Fibroblast of the aortic adventitia (primary cell): ENCODE measurements around the gene CDC42BPG. TPM values are rescaled to one million over a fixed set of nuclear protein-coding genes. Genes with fewer than 3 reads are reported as not detected.

Source experiments
- DNase-seq: peaks from one replicate; pipeline ENCODE4 v3.0.0-alpha.2; 2010; ENCODE audit warnings: low read depth
- H3K4me3 ChIP-seq: 2 replicates; pipeline ENCODE4 v1.5.1; 2011; ENCODE audit warnings: low read depth, mild to moderate bottlenecking, control low read depth, low read length, moderate library complexity
- total RNA-seq: library from RNA; depleted of rRNA; stranded (reverse); fragments of >200 nt; gene quantifications from 2 replicates; pipeline ENCODE4 v1.2.3, GENCODE V29; 2012; ENCODE audit warnings: low replicate concordance
- TF ChIP-seq, protein P1 (sequence below): IDR thresholded peaks from 2 replicates; pipeline ENCODE4 v1.5.1; 2011; ENCODE audit warnings: mild to moderate bottlenecking, low read length, control low read depth, inconsistent platforms; ENCODE audit not compliant: insufficient read depth

CDC42BPG gene
- total RNA-seq, 1 donor: 0.09 TPM

DNA sequence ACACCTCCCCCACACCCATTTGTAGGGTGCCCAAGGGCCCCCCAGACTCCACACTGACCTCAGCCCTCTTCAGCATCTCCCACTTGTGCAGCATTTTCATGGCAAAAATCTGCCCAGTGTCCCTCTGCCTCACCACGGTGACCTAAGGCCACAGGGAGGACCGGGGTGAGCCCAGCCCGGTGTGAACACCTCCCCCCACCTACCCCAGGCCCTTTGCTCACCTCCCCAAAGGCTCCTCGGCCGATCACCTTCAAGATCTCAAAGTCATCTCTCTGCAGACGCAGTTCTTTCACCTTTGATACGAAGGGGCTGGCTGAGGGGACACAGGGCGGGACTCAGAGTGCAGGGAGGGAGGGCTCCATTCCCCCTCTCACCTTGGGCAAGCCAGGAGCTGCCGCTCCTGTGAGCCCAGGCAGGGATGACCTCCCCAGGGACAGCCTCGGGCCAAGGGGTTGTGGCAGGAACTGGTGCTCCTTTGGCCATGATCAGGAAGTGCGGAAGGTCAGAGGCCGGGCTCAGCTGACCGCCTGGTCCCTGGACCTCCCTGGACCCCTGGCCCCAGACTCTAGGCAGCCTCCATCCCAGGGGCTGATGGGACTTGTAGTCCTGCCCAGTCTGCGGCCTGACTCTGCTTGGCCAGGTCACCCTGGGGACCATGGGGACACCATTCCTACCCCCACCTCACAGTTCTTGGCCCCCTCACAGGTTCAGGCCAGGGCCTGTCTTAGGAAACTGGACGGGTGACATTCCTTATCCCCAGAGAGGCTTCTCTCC lies 2.7 kb downstream of the CDC42BPG start:
- no peak overlapping the region for H3K4me3 ChIP-seq
- no peak for DNase-seq
- TF ChIP-seq, protein P1, sequence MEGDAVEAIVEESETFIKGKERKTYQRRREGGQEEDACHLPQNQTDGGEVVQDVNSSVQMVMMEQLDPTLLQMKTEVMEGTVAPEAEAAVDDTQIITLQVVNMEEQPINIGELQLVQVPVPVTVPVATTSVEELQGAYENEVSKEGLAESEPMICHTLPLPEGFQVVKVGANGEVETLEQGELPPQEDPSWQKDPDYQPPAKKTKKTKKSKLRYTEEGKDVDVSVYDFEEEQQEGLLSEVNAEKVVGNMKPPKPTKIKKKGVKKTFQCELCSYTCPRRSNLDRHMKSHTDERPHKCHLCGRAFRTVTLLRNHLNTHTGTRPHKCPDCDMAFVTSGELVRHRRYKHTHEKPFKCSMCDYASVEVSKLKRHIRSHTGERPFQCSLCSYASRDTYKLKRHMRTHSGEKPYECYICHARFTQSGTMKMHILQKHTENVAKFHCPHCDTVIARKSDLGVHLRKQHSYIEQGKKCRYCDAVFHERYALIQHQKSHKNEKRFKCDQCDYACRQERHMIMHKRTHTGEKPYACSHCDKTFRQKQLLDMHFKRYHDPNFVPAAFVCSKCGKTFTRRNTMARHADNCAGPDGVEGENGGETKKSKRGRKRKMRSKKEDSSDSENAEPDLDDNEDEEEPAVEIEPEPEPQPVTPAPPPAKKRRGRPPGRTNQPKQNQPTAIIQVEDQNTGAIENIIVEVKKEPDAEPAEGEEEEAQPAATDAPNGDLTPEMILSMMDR: no peak

DNA sequence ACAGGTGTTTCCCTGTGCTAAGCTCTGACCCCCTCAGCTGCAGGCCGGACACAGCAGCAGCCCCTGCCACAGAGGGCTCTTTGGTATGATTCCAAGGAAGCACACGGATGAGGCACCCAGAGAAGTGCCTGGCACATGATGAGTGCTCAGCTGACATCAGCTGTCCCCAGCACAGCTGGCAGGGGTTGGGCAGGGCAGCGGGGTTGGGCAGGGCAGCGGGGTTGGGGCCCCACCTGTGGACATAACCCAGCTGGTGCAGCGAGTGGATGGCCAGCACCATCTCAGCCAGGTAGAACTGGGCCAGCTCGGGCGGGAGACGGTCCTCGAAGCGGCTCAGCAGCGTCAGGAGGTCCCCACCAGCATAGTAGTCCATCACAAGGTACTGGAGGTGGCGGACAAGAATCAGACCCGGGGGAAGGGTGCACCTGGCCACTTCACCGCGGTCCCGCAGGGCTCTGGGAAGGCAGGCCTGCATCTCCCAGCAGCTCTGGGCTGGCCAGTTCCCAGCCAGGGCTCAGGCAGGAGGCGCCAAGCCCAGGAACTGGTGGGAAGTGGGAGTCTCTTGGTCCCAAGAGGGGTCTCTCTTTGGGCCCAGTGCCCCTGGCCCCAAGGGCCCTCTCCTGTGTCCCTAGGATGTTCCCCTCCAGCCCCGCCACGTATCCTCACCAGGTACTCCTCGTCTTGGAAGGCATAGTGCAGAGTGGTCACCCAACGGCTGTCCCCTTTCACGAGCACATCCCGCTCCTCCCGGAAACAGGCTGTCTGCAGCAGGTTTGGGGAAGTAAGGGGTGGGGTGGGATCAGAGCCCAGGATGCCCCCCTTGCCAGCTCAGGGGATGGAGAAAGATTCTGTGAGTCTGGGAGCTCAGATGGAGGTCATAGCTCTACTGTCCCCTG lies 4.3 kb downstream of the CDC42BPG start:
- TF ChIP-seq, protein P1: no peak
- no peak for DNase-seq
- H3K4me3 ChIP-seq: no peak overlapping the region

DNA sequence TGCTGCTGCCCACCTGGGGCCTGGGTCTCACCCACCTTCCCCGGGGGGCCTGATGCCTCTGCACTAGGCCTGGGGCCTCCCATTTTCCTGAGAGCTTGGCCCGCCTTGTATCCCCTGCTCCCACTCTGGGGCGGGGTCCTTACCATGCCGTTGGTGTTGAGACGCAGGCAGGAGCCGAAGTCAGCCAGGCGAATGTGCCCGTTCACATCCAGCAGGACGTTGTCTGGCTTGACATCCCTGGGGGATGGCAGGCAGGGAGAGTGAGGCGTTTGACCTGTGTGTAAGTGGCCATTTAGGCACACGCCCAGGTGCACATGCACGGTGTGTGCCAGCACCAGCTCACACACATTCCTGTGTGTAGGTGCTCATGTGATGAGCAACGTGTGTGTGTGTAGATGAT lies 5.1 kb downstream of the CDC42BPG start:
- no peak overlapping the region for H3K4me3 ChIP-seq
- no peak for DNase-seq
- TF ChIP-seq, protein P1: no peak

DNA sequence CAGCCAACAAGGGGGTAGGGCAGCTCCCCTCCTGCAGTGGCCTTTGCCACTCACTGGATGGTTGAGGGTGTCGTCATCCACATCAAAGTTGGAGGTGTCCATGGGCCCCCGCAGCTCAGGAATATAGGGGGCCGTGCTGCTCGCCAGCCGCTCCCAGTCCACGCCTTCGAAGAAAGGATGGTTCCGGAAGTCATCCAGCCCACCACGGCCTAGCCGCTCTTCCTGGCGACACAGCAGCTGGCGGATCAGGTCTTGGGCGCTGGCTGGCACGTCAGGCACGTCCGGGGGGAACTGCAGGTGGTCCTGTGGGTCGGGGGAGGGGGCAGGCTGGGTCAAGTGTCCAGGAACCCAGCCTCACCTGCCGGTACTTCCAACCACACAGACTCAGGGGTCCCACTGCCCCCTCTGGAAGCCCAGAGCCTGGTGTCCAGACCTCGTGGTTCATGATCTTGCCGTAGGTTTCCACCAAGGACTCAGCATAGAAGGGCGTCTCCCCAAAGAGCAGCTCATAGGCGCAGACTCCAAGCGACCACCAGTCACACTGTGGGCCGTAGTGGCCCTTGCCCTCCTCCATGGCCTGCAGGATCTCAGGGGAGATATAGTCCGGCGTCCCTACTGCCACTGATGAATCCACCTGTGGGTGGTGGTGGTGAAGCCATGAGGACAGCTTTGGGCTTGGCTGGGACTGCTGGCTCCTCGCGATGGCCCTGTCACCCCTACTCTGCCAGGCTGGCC lies 5.7 kb downstream of the CDC42BPG start:
- TF ChIP-seq, protein P1: no peak
- H3K4me3 ChIP-seq: no peak overlapping the region
- no peak for DNase-seq

DNA sequence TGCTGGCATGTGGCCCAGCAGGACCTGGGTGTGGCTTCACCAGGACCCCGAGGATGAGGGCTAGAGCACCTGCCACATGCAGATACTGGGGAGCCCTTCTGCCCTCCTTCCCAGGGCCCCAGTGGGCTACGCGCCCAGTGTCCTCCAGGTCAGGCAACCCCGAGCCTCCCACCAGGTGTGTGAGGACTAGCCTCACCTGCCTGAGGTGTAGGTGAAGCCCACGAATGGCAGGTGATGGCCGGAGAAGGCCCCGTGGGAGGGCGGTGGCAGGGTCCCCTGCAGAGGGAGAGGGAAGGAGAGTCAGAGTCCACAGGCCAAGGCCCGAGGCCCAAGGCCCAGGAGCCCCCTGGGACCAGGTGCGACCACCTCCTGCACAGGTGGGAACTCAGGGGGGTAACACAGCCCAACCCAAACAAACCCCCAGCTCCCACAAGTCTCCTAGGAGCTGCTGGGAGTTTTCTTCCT lies 6.5 kb downstream of the CDC42BPG start:
- no peak for DNase-seq
- TF ChIP-seq, protein P1: no peak

DNA sequence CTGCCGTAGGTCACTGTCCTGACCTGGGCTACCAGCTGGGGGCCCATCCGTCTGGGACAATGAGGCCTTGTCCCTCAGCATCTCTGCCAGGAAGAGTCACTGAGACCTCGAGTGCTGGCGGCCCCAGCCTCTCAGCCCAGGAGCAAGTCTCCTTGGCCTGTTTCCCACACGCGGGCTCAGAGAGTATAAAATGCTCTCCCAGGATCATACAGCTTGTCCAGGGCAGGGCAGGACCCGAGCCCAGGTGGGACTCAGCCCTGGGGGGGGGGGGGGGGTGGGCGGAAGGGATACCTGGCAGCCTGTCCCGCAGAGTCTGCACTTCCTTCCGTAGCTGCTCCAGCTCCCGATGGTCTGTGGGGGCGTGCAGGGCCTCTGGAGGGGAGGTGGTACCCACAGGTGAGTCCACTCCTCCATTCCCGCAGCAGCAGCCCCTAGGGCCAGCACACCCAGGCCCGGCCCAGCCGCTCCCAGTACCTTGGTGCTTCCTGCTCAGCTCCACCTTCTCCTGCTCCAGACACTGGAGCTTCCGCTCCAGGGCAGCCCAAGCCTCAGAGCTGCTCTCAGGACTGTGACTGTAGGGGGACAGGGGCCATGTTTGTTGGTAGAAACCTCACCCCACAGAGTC lies 7.9 kb downstream of the CDC42BPG start:
- no peak for DNase-seq
- TF ChIP-seq, protein P1: no peak
- H3K4me3 ChIP-seq: no peak overlapping the region

More for the DNA sequence above, 6.5 kb downstream of the CDC42BPG start:
- no peak overlapping the region for H3K4me3 ChIP-seq
